HCT116 (cell line): ENCODE data around the gene ARHGEF1. TPM values are rescaled to one million over a fixed set of nuclear protein-coding genes. Genes with fewer than 3 reads are reported as not detected.

Source experiments
- ATAC-seq: fragments of 200-7000 bp; cut with Tn5 transposase; 2 replicates; pipeline ENCODE4 v1.9.1; 2020; ENCODE audit warnings: mild to moderate bottlenecking, moderate library complexity
- BruUV-seq: library from RNA; stranded (reverse); fragments of 400-500 nt; replicated peaks from 2 replicates; lab custom pipeline; 2021; lab: Mats Ljungman, UMichigan
- CTCF ChIA-PET: fragments of 300-600 bp; sonication (Branson Sonifier 250); formaldehyde crosslinking; loops from one replicate; lab custom pipeline; 2021; ENCODE audit warnings: antibody characterized with exemption; lab: Charles Lee
- POLR2A ChIA-PET: fragments of 300-600, 350-600 bp; sonication (Branson Sonifier 250); formaldehyde crosslinking; loops from one replicate; lab custom pipeline; 2021; ENCODE audit warnings: antibody characterized with exemption; lab: Charles Lee
- RAD21 ChIA-PET, 2 experiments: fragments of 300-600 bp; sonication (Branson Sonifier 250); formaldehyde crosslinking; loops; one replicate each; lab custom pipeline; 2023; ENCODE audit warnings: low total read pairs in 2 of 2; ENCODE audit not compliant: uncharacterized antibody in 2 of 2, unreplicated experiment in 2 of 2, low non-redundant PET in 1 of 2; lab: Charles Lee
- DNase-seq: peaks from one replicate; pipeline ENCODE4 v3.0.0-alpha.2; 2010; ENCODE audit warnings: low read depth, low spot score
- H2AFZ ChIP-seq: fragments of 200-600 bp; shearing (Covaris generic), sonication (generic); 2 replicates; pipeline ENCODE4 v1.6.1; 2017; ENCODE audit warnings: low read depth, mixed run types, mixed read lengths, antibody characterized with exemption, low read length; ENCODE audit not compliant: poor library complexity, severe bottlenecking
- H3K27ac ChIP-seq: 2 replicates; pipeline ENCODE4 v1.5.1; 2012; ENCODE audit warnings: low read depth, low read length
- H3K27me3 ChIP-seq: fragments of 200-600 bp; sonication (generic); 2 replicates; pipeline ENCODE4 v1.6.1; 2016; ENCODE audit warnings: mixed run types, low read length, mixed read lengths; ENCODE audit not compliant: insufficient read depth
- H3K36me3 ChIP-seq, 2 experiments: fragments of 200-500 bp in 1 of 2; fragments of 200-600 bp in 1 of 2; sonication (Bioruptor generic) in 1 of 2; sonication (generic) in 1 of 2; 2 replicates each; pipeline versions ENCODE4 v1.5.1 to v1.6.1; 2014 to 2016; ENCODE audit warnings: low read length in 2 of 2, inconsistent platforms in 1 of 2, mixed read lengths in 1 of 2, mixed run types in 1 of 2; ENCODE audit not compliant: insufficient read depth in 2 of 2, control insufficient read depth in 1 of 2
- H3K4me1 ChIP-seq, 2 experiments: fragments of 200-600 bp in 1 of 2; sonication (generic) in 1 of 2; 2 replicates each; pipeline versions ENCODE4 v1.5.1 to v1.6.1; 2012 to 2017; ENCODE audit warnings: low read length in 2 of 2, inconsistent platforms in 1 of 2, mild to moderate bottlenecking in 1 of 2, mixed read lengths in 1 of 2, mixed run types in 1 of 2, moderate library complexity in 1 of 2; ENCODE audit not compliant: insufficient read depth in 2 of 2, control insufficient read depth in 1 of 2
- H3K4me2 ChIP-seq: fragments of 200-600 bp; sonication (generic); 2 replicates; pipeline ENCODE4 v1.6.1; 2017; ENCODE audit warnings: mixed run types, low read length, mixed read lengths
- H3K4me3 ChIP-seq, 2 experiments: fragments of 200-600 bp in 1 of 2; sonication (generic) in 1 of 2; replicated peaks in 1 of 2; 2 replicates each; pipeline ENCODE4 v1.5.1; 2011 to 2016; ENCODE audit warnings: low read length in 2 of 2, control low read depth in 1 of 2, low read depth in 1 of 2, mild to moderate bottlenecking in 1 of 2, mixed read lengths in 1 of 2, mixed run types in 1 of 2
- H3K79me2 ChIP-seq: fragments of 200-600 bp; sonication (generic); 2 replicates; pipeline ENCODE4 v1.6.1; 2017; ENCODE audit warnings: mild to moderate bottlenecking, mixed run types, low read length, moderate library complexity, mixed read lengths; ENCODE audit not compliant: insufficient read depth
- H3K9ac ChIP-seq: fragments of 200-600 bp; sonication (generic); 2 replicates; pipeline ENCODE4 v1.6.1; 2016; ENCODE audit warnings: low read length, mixed read lengths
- H3K9me2 ChIP-seq: fragments of 200-600 bp; sonication (generic), shearing (Covaris generic); 2 replicates; pipeline ENCODE4 v1.6.1; 2017; ENCODE audit warnings: mixed run types, mild to moderate bottlenecking, moderate library complexity; ENCODE audit not compliant: insufficient read depth
- H3K9me3 ChIP-seq, 2 experiments: fragments of 200-500 bp in 1 of 2; fragments of 200-600 bp in 1 of 2; sonication (Bioruptor generic) in 1 of 2; sonication (generic) in 1 of 2; 2 replicates each; pipeline ENCODE4 v1.6.1; 2014 to 2017; ENCODE audit warnings: low read length in 2 of 2, mixed read lengths in 2 of 2, inconsistent platforms in 1 of 2, low read depth in 1 of 2, mild to moderate bottlenecking in 1 of 2, mixed run types in 1 of 2, moderate library complexity in 1 of 2; ENCODE audit not compliant: control insufficient read depth in 1 of 2, insufficient read depth in 1 of 2
- H4K20me1 ChIP-seq: fragments of 200-600 bp; sonication (generic), shearing (Covaris generic); 2 replicates; pipeline ENCODE4 v1.6.1; 2017; ENCODE audit warnings: mixed run types, mild to moderate bottlenecking, moderate library complexity; ENCODE audit not compliant: insufficient read depth
- CBX3 ChIP-seq: IDR thresholded peaks from 2 replicates; pipeline ENCODE4 v1.6.1; 2012; ENCODE audit warnings: low read depth
- CTCF ChIP-seq, 3 experiments: fragments of 200-600 bp in 1 of 3; sonication (generic) in 1 of 3; IDR thresholded peaks in 2 of 3; conservative IDR thresholded peaks in 1 of 3; 2 replicates each; pipeline ENCODE4 v1.5.1; 2012 to 2017; ENCODE audit warnings: low read depth in 2 of 3, low read length in 2 of 3, antibody characterized with exemption in 1 of 3, borderline replicate concordance in 1 of 3, control low read depth in 1 of 3, mild to moderate bottlenecking in 1 of 3, mixed read lengths in 1 of 3, mixed run types in 1 of 3, moderate library complexity in 1 of 3; ENCODE audit not compliant: insufficient read depth in 1 of 3
- EZH2phosphoT487 ChIP-seq: fragments of 200-600 bp; IDR thresholded peaks from 2 replicates; pipeline ENCODE4 v1.6.1; 2018; ENCODE audit warnings: antibody characterized with exemption, borderline replicate concordance
- JUND ChIP-seq: IDR thresholded peaks from 2 replicates; pipeline ENCODE4 v1.6.1; 2012
- MAX ChIP-seq: IDR thresholded peaks from 2 replicates; pipeline ENCODE4 v1.6.1; 2012
- POLR2AphosphoS5 ChIP-seq: IDR thresholded peaks from 2 replicates; pipeline ENCODE4 v1.6.1; 2011; ENCODE audit warnings: mild to moderate bottlenecking, low read depth, low read length, moderate library complexity
- SIN3A ChIP-seq: IDR thresholded peaks from 2 replicates; pipeline ENCODE4 v1.6.1; 2012; ENCODE audit warnings: low read depth
- ZFX ChIP-seq: fragments of 450-650 bp; IDR thresholded peaks from 2 replicates; pipeline ENCODE4 v1.6.1; 2017
- intact Hi-C: fragments of 100-400 bp; cut with micrococcal nuclease; formaldehyde crosslinking; loops from 2 replicates; pipeline ENCODE4 v1.10.0; 2022
- total RNA-seq: library from RNA; stranded (reverse); gene quantifications from one replicate; pipeline ENCODE4 v1.2.1, GENCODE V29; 2021; ENCODE audit not compliant: unreplicated experiment

Gene ARHGEF1
- total RNA-seq, 1 experiment from 2014 or later = 110 TPM

GRCh38 chr19:41851456-41851855 is 31.5 kb upstream of the ARHGEF1 start:
- CTCF ChIA-PET = interaction anchor here (1.3 kb wide), 1 partner anchor 15 kb away, joined by 9 read pairs; no protein-coding TSS in a partner anchor
- no peaks in the 10 kb centered on the region for H3K9me3 ChIP-seq
- H3K9me2 ChIP-seq = no peaks in the 10 kb centered on the region
- intact Hi-C loops = no loop called here
- H3K79me2 ChIP-seq = no peaks in the 10 kb centered on the region
- H4K20me1 ChIP-seq = no peaks in the 10 kb centered on the region
- H3K4me3 ChIP-seq = no peak overlapping the region
- no TSS peak for BruUV-seq
- H2AFZ ChIP-seq = no peak overlapping the region
- ATAC-seq (no peak), DNase-seq (no peak)
- RAD21 ChIA-PET = no interaction called here
- no peak overlapping the region for H3K9ac ChIP-seq
- POLR2A ChIA-PET = no interaction called here
- TF ChIP-seq EZH2phosphoT487 = no peak
- TF ChIP-seq, all 23 proteins: peak for 0
- no peak overlapping the region for H3K27ac ChIP-seq
- no peak overlapping the region for H3K4me2 ChIP-seq
- H3K36me3 ChIP-seq = no peaks in the 10 kb centered on the region
- peaks cover 39% of the 10 kb centered on the region for H3K27me3 ChIP-seq
- no peaks in the 10 kb centered on the region for H3K4me1 ChIP-seq

- TF ChIP-seq SIN3A (no peak), CTCF (IDR thresholded peaks at IDR 0.05 in 2 of 3, conservative IDR thresholded peaks at IDR 0.05 in 1 of 3; ENCODE audit: borderline replicate concordance in 1 of 3, insufficient read depth in 1 of 3, low read depth in 2 of 3, low read length in 2 of 3) (no peak), JUND (no peak), ZFX (no peak), POLR2AphosphoS5 (no peak), MAX (no peak), CBX3 (no peak)
- Histone ChIP-seq H3K79me2 (no peaks in the 10 kb centered on the region), H3K4me1 (no peaks in the 10 kb centered on the region), H3K9me2 (no peaks in the 10 kb centered on the region), H4K20me1 (no peaks in the 10 kb centered on the region), H2AFZ (no peak overlapping the region), H3K36me3 (no peaks in the 10 kb centered on the region), H3K4me3 (no peak overlapping the region), H3K9me3 (no peaks in the 10 kb centered on the region), H3K27ac (no peak overlapping the region), H3K9ac (no peak overlapping the region), H3K27me3 (peaks cover 39% of the 10 kb centered on the region), H3K4me2 (no peak overlapping the region)
- BruUV-seq = no TSS peak
- CTCF ChIA-PET = no interaction called here
- intact Hi-C loops = no loop called here
- ATAC-seq (no peak), DNase-seq (no peak)
- RAD21 ChIA-PET = no interaction called here
- POLR2A ChIA-PET = no interaction called here
These were observed 29.6 kb upstream of the ARHGEF1 start for GRCh38 chr19:41853344-41853743.
